Measurements from ENCODE around the gene ZNF407.
A peak's percentile ranks its signal among the peaks of the same experiment; 100 is the strongest.

Gene ZNF407

DNA sequence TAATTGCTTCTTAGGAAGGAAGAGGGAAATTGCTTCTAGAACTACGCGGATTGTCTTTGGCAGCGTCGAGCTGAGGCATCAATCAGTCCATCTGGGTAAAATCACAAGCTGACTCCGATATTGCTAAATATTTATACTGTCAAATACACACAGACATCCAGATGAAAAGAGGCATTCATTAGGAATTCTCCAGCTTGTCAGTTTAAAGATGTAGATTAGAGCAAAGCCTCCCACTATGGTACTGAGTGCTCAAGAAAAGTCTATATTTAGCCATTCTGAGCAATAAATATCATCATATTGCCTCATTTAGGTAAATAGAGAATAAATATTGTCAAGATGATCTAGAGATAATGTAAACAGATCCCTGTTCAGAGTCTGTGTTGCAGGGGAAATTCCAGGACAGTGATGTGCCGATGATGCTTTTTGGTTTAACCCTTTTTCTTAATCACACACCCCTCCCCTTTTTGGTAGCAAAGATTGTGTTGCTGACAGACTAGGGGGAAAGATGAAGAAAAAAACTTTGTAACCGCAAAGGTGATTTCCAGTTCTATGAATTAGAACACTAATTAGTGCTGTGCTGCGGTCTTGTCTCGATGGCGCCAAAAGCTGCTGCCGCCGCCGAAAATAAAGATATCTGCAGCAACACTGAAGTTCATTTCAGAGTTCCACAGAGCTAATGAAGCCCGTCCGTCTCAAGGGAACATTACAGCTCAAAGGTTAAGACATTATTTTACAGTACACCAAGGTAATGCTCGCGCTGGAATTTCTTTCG lies 439.4 kb downstream of the ZNF407 start:
- DNase-seq = no peak

DNA sequence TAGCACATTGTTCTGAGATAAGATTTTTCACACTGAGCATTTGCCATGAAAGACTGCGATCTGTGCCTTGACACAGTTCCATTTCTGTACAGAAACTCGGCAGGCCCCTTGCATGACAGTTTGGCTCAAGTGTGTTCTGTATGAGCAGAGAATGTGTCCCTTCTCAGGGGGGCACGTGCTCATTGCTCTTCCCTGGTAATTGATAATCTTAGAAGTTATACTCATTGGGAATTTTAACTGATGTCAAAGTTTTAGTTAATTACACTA lies 440.0 kb downstream of the ZNF407 start:
- no peak for DNase-seq

DNA sequence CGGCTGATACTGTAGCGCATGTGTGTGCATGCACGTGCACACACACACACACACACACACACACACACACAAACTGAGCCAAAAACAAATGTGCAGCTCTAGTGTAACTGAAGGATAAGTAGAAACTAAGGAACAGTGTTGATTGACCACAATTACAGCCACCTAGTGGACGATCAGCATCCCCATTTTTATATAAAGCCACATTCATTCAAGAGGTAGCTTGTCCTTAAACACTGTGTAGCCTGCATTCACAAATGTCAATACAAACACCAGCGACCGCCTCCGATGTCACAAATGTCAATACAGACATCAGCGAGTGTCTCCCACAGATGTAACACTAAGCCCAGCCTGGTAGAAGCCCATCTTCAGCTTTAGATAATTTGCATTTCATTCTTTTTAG lies 443.9 kb downstream of the ZNF407 start:
- no peak for DNase-seq

DNA sequence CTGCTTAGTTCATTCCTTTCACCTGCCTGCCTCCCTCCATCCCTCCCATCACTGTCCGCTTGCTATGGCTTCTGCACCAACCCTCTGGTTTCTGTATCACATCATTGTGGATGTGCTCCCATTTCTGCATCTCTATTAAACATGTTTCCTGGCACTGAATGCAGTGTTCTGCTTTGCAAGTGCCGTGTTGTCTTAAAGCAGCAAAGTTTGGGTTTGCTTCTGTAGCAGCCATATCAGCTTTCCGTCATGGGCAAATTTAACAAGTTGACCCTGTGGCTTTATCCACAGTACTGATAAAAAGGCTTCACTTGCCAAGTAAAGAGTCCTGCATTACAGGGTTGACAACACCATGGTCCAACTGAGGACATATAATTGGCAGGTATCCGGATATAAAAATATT lies 445.8 kb downstream of the ZNF407 start:
- DNase-seq = no peak

DNA sequence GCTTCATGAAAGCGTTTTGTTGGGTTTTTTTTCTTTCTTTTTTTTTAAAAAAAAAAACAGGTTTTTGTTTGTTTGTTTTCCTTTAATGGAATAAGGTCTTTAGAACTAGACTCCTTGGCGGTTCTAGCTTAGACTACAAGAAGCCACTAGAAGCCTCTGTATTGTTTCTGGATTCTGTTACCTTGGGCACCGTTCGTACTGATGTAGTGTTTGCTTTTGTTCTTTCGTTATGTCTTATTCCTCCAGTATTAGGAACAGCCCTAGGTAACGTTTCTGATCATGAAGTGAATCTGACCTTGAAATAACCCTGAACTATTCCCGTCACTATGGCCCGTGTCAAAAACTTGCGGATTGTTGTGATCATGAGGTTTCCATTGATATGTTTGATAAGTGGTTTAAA lies 446.6 kb downstream of the ZNF407 start:
- no peak for DNase-seq

DNA sequence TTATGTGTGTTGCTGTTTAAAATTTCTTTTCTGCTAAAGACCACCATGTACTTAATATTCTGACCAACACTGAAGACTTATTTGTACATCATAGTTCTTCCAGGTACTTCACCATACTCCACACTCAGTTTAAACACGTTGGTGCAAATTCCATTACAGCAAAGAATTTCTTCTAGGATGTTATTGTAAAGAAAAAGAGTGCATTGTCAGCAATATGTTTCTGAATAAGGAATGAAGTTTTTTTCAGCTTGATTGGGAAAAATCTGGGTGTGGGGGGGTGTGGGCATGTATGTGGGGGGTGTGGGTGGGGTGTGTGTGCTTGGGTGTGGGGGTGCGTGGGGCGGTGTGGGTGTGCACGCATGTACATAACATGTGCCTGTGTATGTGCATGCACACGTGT lies 447.1 kb downstream of the ZNF407 start:
- no peak for DNase-seq

DNA sequence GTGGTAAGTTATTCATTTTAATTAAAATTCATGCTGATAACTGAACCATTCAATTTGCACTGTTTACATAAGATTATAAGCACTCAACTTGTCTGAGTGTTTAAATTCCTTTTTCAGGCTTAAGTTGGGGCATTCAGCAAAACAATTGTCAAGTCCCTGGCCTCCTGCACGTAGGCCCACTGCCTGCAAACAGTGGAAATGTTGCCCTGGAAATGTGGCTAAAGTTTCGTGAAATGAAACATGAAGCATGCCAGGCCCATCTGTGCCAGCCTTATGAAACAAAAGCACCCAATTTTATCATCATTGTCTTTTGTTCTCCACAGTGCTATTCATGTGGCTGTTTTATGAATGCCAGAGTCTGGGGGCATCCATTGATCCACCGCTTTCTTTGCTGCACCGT lies 447.6 kb downstream of the ZNF407 start:
- no peak for DNase-seq

DNA sequence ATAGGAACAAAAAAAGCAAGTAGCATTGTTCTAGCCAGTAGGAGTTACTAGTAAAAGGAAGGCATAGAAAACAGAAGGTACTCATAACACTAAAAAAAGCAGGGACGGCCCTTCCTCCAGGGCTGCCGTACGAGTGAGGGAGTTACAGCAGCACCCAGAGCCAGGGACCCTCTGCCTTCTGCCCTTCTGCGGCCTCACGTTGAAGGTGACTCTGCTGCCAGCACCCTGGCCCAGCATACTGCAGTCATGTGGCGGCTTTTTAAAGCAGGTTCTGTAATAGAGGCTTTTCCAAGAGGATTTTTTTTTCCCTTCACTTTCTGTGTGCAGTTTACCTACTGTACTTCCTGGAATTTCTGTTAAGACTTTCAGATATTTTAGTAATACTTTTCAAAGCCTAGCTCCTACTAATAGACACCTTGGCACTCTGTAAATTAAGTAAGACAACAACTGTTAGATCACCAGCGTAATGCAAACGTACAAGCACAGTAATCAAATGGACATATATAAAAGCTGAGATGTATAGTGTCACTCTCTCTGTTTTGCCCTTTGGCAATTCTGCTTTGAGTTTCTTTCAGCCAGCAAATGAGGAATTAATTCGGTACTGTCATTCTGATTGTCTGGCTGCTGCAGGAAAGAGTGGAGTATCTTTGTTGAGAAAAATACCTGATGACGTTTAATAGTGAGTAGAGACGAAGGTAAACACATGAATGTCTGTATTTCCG lies 449.7 kb downstream of the ZNF407 start:
- DNase-seq = peak; percentile 40

DNA sequence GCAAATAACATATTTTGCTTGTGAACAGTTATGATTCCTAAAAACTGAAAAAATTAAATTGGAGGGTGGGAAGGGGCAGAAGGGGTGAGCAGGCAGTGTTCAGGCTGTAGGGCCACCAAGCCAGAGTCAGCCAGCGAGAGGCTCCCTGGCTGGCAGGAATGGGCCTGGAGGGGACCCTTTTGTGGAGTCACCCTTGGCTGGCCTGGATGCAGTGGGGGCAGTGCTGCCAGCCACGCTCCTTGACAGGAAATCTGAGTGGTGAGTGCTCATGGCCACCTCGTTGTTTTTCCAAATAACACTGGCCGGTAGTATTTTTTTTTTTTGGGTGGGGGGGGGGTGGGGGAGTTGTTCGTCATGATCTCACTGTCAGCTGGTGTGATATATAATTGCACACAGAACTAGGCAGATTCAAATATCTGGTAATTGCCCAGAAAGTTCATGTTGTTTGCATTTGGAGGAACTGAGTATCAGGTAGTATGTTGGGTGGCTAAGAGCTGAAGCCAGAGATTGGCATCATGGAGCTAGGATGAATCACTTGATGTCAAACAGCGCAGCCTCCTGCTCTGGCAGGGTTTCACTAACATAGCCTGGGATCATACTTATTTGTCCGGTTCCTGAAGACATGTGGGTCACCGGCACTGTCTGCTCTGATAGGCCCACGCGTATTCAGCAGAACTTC lies 451.2 kb downstream of the ZNF407 start:
- no peak for DNase-seq

DNA sequence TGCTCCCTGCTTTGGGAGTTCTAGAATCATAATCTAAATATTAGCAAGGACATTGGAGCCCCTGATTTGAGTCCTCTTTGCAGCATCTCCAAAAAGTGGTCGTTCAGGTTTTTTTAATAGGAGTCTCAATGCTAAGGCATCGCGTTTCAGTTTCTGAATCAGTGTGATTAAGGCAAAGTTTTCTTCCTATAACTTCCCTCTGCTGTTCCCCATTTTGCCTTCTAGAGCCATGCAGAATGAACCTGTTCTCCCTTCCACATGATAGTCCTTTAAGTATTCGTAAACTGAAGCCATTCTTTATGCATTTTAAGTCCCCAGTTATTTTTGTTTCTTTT lies 451.8 kb downstream of the ZNF407 start:
- DNase-seq = no peak

DNA sequence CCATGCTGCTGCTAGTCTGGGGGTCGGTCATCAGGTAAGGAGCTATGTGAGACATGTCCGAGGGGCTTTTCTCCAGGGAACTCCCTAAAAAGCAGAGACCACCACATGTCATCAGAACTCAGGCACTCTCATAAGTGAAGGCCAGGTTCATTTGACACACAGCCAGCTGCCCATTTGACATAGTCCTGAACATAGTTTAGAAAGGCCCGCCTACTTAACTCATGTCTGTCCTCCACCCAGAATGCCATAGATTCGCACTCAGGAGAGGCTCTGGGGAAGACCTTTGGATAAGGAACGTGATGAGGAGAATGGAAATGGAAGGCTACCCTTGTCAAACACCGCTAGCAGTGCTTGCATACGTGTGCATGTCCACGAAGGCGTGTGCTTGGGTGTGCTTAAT lies 454.1 kb downstream of the ZNF407 start:
- no peak for DNase-seq

DNA sequence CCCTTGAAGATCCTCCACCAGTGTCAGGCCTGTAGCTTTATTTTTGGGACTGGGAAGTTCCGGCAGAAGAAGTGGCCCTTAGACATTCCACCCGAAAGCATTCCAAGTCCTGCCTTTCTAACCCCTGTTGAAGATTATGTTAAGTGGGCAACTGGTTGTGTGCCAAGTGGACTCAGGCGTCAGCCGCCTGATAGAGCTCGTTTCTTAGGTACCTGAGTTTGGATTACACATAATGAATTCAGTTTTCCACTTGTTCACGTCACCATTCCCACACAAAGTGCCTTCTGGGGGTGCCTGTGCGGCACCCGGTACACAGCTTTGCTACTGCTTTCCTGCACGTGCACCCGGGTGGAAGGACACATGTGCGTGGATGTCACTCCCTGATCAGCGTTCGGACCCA lies 454.8 kb downstream of the ZNF407 start:
- no peak for DNase-seq

DNA sequence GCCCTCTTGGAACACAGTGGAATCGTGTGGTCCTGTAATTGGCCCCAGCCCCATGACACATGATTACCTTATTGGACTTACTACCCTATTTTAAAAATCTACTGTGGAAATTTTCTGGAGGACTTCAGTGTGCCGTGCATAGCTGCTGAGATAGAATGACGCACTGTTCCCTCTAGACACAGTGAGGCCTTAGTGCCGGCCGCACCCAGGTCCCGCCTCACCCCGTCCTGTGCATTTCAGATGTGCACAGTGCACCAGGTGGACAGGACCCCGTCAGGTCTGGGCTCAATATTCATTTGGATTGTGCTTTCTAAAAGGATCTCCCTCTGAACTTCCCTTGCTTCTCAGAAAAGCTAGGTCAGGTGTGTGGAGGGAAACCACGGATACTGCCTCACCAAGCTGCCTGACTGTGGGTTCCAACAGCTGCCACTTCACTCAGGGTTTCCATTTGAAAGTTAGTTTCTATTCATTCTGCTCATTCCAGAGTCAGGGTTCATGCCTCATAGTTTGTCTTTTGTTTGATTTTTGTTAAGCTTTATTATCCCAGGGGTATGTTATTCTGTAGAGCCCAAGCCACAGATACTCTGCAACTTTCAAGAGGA lies 455.5 kb downstream of the ZNF407 start:
- DNase-seq = no peak

DNA sequence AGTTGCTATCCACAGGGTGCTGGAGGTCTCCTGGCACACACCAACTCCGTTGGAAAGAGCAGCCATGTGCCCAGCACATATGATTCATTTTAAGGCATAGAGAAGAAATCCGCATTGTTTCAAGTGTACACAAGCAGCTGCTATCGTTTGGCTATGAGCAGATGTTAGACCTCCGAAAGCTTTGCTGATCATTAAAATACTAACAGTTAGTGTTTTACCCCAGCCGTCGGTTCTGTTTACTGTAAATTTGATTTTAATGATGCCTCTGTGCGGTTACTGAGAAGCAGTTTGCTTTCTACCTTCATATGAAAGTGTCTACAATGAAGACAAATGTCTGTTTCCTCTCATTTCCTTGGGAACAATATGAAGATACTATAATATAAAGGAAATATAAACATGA lies 456.4 kb downstream of the ZNF407 start:
- no peak for DNase-seq

DNA sequence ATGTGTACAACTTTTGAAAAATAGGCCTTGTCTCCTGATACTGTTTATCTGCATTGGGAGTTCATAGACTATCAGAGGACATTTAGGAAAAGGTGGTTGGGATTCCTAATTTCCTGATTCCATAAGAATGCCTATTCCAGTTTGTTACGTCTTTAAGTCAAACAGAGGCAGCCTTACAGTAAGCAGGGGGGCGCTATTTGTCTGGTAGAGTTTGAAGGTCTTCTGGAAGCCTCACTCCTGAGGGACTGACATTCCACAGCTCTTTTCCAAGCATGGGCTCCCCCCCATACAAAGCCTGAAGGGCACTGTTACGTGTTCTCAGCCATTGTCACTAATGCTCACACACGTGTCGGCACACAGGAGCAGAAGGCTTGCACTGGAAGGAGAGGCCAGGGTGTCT lies 456.9 kb downstream of the ZNF407 start:
- DNase-seq = no peak

DNA sequence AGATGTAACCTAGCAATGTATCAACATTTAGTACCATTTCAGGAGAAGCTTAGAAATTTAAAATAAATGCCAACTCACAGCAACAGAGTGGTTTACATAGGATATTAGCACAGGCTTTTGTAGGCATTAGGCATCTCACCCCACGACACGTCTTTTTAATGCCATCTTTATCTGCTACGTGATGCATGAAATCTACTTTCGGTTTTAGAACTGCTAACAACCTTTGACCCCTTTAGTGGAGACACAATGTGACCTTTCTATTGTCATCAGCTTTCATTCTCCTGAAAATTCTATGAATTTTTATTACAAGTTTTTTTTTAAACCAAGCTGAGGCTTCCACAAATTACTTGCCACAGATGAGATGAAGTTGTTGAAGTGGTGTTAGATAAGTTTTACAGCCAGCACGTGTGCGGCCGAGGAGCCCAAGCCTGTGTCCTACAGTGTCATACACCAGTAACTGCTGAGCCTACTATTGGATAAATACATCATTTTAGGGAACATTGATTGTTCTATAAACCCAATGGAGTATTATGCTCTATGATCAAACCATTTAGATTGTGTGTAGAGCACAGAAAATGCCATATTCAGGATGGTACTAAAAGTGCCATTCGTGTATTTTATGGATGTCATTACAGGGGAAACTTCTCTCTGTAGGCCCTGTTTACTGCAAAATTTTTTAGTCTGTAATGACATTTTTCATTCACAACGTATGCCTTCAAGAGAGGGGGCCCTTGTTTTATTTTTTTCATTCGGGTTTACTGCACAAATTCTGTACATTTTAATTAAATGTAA lies 459.7 kb downstream of the ZNF407 start:
- DNase-seq = no peak

DNA sequence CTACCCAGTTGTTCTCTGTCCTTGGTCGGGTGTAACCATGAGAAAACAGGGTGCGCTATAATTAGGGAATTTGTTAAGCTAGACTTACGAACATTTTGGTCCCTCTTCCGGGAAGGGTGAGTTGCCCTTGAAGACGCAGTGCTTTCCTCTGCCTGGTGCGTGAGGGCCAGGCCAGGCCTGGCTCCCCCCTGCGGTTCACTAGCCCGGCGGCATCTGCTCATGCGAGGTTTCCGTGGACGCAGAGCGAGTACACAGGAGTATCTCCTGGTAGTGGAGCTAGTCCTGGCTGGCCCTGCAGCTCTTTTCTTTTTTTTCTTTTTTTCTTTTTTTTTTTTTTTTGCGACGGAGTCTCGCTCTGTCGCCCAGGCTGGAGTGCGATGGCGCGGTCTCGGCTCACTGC lies 462.5 kb downstream of the ZNF407 start:
- DNase-seq = no peak

DNA sequence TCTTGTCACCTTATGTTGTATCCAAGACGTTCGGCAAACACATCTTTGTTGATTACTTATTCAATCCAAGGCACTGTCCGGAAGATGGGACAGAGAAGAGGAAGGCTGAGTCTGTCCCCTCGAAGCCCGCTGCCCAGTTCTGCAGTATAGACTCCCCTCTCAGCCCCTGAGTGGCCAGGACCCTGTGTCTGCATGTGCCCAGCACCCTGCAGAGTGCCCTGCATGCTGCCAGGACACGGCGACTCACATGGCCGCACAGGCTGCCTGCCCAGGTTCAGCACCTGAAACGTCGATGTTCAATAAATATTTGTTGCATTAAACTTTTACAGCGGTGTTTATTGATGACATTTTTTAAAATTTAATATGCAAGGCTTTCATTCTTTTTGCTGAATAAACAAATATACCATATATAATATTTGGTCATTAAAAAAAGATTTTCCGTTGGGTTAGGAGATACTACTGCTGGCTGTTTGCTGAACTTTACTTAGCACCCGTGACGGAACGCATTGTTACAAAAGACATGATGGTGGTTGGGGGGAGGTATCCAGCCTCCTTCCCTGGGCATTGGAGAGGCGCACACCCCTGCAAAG lies 464.7 kb downstream of the ZNF407 start:
- no peak for DNase-seq

DNA sequence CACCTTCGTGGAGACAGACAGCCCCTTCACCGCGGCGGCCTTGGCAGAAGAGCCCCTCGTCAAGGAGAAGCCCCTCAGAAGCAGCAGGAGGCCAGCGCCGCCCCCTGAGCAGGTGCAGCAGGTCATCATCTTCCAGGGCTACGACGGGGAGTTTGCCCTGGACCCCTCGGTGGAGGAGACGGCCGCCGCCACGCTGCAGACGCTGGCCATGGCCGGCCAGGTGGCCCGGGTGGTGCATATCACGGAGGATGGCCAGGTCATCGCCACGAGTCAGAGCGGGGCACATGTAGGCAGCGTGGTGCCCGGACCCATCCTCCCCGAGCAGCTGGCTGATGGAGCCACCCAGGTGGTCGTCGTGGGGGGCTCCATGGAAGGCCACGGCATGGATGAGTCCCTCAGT lies 465.5 kb downstream of the ZNF407 start:
- no peak for DNase-seq

DNA sequence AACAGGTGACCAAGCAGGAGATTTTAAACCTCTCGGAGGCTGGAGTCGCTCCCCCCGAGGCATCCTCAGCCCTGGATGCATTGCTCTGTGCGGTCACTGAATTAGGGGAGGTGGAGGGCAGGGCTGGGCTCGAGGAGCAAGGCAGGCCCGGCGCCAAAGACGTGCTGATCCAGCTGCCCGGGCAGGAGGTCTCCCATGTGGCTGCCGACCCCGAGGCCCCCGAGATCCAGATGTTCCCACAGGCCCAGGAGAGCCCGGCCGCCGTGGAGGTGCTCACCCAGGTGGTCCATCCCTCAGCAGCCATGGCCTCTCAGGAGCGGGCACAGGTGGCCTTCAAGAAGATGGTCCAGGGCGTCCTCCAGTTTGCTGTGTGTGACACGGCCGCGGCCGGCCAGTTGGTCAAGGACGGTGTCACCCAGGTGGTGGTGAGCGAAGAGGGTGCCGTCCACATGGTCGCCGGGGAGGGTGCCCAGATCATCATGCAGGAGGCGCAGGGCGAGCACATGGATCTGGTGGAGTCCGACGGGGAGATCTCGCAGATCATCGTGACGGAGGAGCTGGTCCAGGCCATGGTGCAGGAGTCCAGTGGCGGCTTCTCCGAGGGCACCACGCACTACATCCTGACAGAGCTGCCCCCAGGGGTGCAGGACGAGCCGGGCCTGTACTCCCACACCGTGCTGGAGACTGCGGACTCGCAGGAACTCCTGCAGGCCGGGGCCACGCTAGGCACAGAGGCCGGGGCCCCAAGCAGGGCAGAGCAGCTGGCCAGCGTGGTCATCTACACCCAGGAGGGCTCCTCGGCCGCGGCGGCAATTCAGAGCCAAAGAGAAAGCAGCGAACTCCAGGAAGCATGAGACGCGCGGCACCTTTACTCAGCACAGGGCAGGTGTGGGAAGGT lies 466.2 kb downstream of the ZNF407 start:
- no peak for DNase-seq

DNA sequence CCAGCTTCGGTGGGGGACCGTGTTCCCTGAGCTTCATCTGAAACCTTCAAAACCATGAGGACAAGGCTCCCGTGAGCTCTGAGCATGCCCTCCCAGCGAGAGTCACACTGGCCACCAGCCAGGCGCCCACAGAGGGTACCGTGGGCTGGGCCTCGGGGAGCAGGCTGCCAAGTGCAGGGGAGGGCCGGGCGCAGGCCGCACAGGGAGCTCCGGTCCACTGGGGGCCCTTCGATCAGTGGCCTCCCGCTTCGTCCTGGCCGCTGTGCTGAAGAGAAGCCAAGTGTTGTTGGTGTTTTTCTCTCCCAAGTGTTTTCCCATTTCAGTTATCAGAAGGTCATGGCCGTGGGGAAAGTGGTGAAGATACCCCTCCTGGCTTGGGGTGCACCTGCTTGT lies 466.8 kb downstream of the ZNF407 start:
- no peak for DNase-seq
